Stimulated activated CD4-positive, alpha-beta T cell treated with anti-CD3 and anti-CD28 coated beads, Interleukin-2, amount 100 ng/mL, for 24 hours (primary cell): ENCODE measurements around the gene CELF3.
A peak's percentile ranks its signal among the peaks of the same experiment; 100 is the strongest.
"Not testable (repeated sequence)": the region's sequence is repeated elsewhere in the genome, so short reads cannot be mapped to it uniquely, and the experiment has no call there.

ENCODE experiments used
- DNase-seq, 2 donors: peaks; one replicate each; pipeline ENCODE4 v3.0.0-alpha.2; 2020

CELF3 gene

GRCh38 chr1:151716771-151717631, at the start of gene CELF3:
Gene CELF3, minus strand, starts transcription at chr1:151716803. Its CDS starts 783 bp downstream, at chr1:151716020.
- no peak for DNase-seq

- no peak for DNase-seq
Observed at GRCh38 chr1:151763990-151764389, 47.4 kb upstream of the CELF3 start.

- DNase-seq, result peak; percentile 88 to 90
Observed at GRCh38 chr1:151762941-151763921, 46.6 kb upstream of the CELF3 start, which contains the start of gene MRPL9. Gene MRPL9, minus strand, starts transcription at chr1:151763496. Its CDS starts 17 bp downstream, at chr1:151763479.

GRCh38 chr1:151760597-151761385, 44.2 kb upstream of the CELF3 start:
- DNase-seq, result no peak

GRCh38 chr1:151759241-151759640, 42.6 kb upstream of the CELF3 start:
- no peak for DNase-seq

GRCh38 chr1:151756291-151756690, 39.7 kb upstream of the CELF3 start:
- no peak for DNase-seq

- no peak for DNase-seq
Observed at GRCh38 chr1:151741516-151741915, 24.9 kb upstream of the CELF3 start.

- DNase-seq, result no peak
Observed at GRCh38 chr1:151739590-151740355, 23.2 kb upstream of the CELF3 start.

GRCh38 chr1:151737479-151737878, 20.9 kb upstream of the CELF3 start:
- DNase-seq, result no peak

- no peak for DNase-seq
Observed at GRCh38 chr1:151737026-151737425, 20.4 kb upstream of the CELF3 start.

GRCh38 chr1:151733995-151734394, 17.4 kb upstream of the CELF3 start:
- DNase-seq, result not testable (repeated sequence)

GRCh38 chr1:151733126-151733525, 16.5 kb upstream of the CELF3 start:
- no peak for DNase-seq

- DNase-seq, result no peak
Observed at GRCh38 chr1:151729966-151730291, 13.3 kb upstream of the CELF3 start.

- no peak for DNase-seq
Observed at GRCh38 chr1:151729157-151729965, 12.8 kb upstream of the CELF3 start.

- DNase-seq, result no peak
Observed at GRCh38 chr1:151728151-151729054, 11.8 kb upstream of the CELF3 start.

- no peak for DNase-seq
Observed at GRCh38 chr1:151723726-151724370, 7.2 kb upstream of the CELF3 start.

GRCh38 chr1:151721788-151722510, 5.3 kb upstream of the CELF3 start:
- no peak for DNase-seq

GRCh38 chr1:151720974-151721787, 4.6 kb upstream of the CELF3 start, which contains the start of gene RIIAD1:
Gene RIIAD1, plus strand, starts transcription at chr1:151721522. Its CDS starts 15 bp downstream, at chr1:151721537.
- DNase-seq, result peak; percentile 34 to 39
